Osteocyte (in vitro differentiated cells): Measurements from ENCODE around the gene MAGEB18. TPM values are rescaled to one million over a fixed set of nuclear protein-coding genes. Genes with fewer than 3 reads are reported as not detected.

Source experiments
- DNase-seq: peaks from one replicate; pipeline ENCODE4 v3.0.0; 2021; ENCODE audit warnings: mixed read lengths; ENCODE audit not compliant: unreplicated experiment; ENCODE audit errors: extremely low spot score
- H3K27ac Mint-ChIP-seq: one replicate; pipeline ENCODE4 v1.8.0; 2021; ENCODE audit warnings: mild to moderate bottlenecking, mixed read lengths; ENCODE audit not compliant: unreplicated experiment
- H3K27me3 Mint-ChIP-seq: one replicate; pipeline ENCODE4 v1.8.0; 2021; ENCODE audit warnings: mixed read lengths; ENCODE audit not compliant: unreplicated experiment
- H3K36me3 Mint-ChIP-seq: one replicate; pipeline ENCODE4 v1.8.0; 2021; ENCODE audit warnings: mixed read lengths; ENCODE audit not compliant: unreplicated experiment
- H3K4me1 Mint-ChIP-seq: one replicate; pipeline ENCODE4 v1.8.0; 2021; ENCODE audit warnings: mixed read lengths; ENCODE audit not compliant: unreplicated experiment
- H3K4me3 Mint-ChIP-seq: one replicate; pipeline ENCODE4 v1.8.0; 2021; ENCODE audit warnings: mild to moderate bottlenecking, moderate library complexity, mixed read lengths; ENCODE audit not compliant: unreplicated experiment
- H3K9me3 Mint-ChIP-seq: one replicate; pipeline ENCODE4 v1.8.0; 2021; ENCODE audit warnings: mixed read lengths; ENCODE audit not compliant: unreplicated experiment
- CTCF ChIP-seq: fragments of 200-600 bp; sonication (generic); IDR thresholded peaks from 2 replicates; pipeline ENCODE4 v1.5.0; 2021; ENCODE audit warnings: antibody characterized with exemption, mild to moderate bottlenecking, moderate library complexity
- long read RNA-seq: library from polyadenylated mRNA; unstranded; transcript quantifications from one replicate; pipeline ENCODE4 v2.0.0, GENCODE V29; 2021
- total RNA-seq: library from RNA; stranded (reverse); gene quantifications from 2 replicates; pipeline ENCODE4 v1.2.1, GENCODE V29; 2021

The MAGEB18 gene
- total RNA-seq = not detected in 2 replicates
- long read RNA-seq = 0 reads

- no peak for TF ChIP-seq CTCF
- no peaks in the 10 kb centered on the region for H3K4me1 Mint-ChIP-seq
- no peak for DNase-seq
- H3K27ac Mint-ChIP-seq = no peak within 1 kb of the TSS
- no peak within 1 kb of the TSS for H3K4me3 Mint-ChIP-seq
- H3K36me3 Mint-ChIP-seq = no peaks in the 10 kb centered on the region
- no peaks in the 10 kb centered on the region for H3K27me3 Mint-ChIP-seq
- peaks cover 38% of the 10 kb centered on the region for H3K9me3 Mint-ChIP-seq
Observed at GRCh38 chrX:26138274-26138673, at the start of gene MAGEB18. MAGEB18 (plus strand) TSS chrX:26138343; CDS start chrX:26138986, 643 bp downstream.

GRCh38 chrX:26100421-26100920, 37.7 kb upstream of the MAGEB18 start:
- no peaks in the 10 kb centered on the region for H3K27me3 Mint-ChIP-seq
- H3K9me3 Mint-ChIP-seq = peaks cover 8% of the 10 kb centered on the region
- H3K36me3 Mint-ChIP-seq = no peaks in the 10 kb centered on the region

GRCh38 chrX:26109142-26109541, 29.0 kb upstream of the MAGEB18 start:
- Mint-ChIP-seq H3K27me3 (no peaks in the 10 kb centered on the region), H3K9me3 (peaks cover 15% of the 10 kb centered on the region), H3K4me3 (no peak overlapping the region), H3K4me1 (no peaks in the 10 kb centered on the region), H3K36me3 (no peaks in the 10 kb centered on the region), H3K27ac (no peak overlapping the region)
- no peak for DNase-seq
- no peak for TF ChIP-seq CTCF

More at GRCh38 chrX:26100421-26100920, 37.7 kb upstream of the MAGEB18 start:
- DNase-seq = no peak
- Mint-ChIP-seq H3K4me3 (no peak overlapping the region), H3K4me1 (no peaks in the 10 kb centered on the region), H3K27ac (no peak overlapping the region)
- no peak for TF ChIP-seq CTCF

DNA sequence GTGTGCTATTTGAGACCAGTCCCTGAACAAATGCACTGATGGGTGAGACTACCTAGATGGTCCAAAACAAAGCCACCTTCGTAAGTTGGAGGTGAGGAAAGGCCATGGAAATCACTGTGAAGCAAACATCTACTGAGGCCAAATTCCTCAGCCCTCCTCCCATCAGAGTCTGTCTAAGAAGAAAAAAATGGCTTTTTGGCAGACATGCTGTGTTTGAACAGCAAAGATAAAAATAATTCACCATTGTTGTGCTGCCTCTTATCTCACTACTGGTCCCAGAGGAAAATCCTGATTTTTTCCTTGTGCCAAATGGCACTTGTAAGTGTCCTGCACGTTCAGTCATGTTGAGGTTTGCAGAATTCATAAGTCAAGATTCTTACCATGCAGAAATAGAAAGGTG, 7.9 kb downstream of the MAGEB18 start:
- TF ChIP-seq CTCF = no peak
- Mint-ChIP-seq H3K36me3 (no peaks in the 10 kb centered on the region), H3K27ac (no peak overlapping the region), H3K27me3 (no peaks in the 10 kb centered on the region), H3K9me3 (peaks cover 18% of the 10 kb centered on the region), H3K4me3 (no peak overlapping the region), H3K4me1 (no peaks in the 10 kb centered on the region)
- no peak for DNase-seq

DNA sequence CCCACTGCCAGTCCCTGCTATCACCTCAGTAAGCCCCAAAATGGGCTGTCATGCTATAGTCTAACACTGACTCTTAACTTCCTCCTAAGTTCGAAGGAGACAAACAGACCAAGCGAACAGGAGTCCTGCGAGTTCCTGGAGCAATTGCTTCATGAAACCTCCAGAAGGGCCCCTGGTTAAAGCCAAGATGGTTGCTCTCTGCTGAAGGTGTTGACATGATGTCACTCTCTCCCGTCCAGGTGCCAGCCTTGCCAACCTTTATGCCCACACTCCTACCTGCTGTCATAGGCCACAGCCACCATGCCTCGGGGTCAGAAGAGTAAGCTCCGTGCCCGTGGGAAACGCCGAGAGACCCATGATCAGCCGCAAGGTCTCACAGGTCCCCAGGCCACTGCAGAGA, 22.2 kb downstream of the MAGEB18 start, which contains the start of gene MAGEB6B:
Gene MAGEB6B, plus strand, starts transcription at position 301 of the 400 bp plus-strand sequence. Its CDS starts 0 bp downstream, at position 301.
- Mint-ChIP-seq H3K4me3 (no peak within 1 kb of the TSS), H3K9me3 (peaks cover 36% of the 10 kb centered on the region), H3K27ac (no peak within 1 kb of the TSS), H3K36me3 (no peaks in the 10 kb centered on the region), H3K27me3 (no peaks in the 10 kb centered on the region), H3K4me1 (no peaks in the 10 kb centered on the region)
- no peak for DNase-seq
- TF ChIP-seq CTCF = no peak

Other genes starting within 250 kb of the MAGEB18 start
- gene MAGEB6B, start 22.3 kb downstream of the MAGEB18 start, total RNA-seq = not detected in 2 replicates
- gene MAGEB6, start 54.1 kb downstream of the MAGEB18 start, total RNA-seq = not detected in 2 replicates
- gene MAGEB5, start 77.8 kb downstream of the MAGEB18 start, total RNA-seq = not detected in 2 replicates